ENCODE results near the gene SHB.

Gene SHB

DNA sequence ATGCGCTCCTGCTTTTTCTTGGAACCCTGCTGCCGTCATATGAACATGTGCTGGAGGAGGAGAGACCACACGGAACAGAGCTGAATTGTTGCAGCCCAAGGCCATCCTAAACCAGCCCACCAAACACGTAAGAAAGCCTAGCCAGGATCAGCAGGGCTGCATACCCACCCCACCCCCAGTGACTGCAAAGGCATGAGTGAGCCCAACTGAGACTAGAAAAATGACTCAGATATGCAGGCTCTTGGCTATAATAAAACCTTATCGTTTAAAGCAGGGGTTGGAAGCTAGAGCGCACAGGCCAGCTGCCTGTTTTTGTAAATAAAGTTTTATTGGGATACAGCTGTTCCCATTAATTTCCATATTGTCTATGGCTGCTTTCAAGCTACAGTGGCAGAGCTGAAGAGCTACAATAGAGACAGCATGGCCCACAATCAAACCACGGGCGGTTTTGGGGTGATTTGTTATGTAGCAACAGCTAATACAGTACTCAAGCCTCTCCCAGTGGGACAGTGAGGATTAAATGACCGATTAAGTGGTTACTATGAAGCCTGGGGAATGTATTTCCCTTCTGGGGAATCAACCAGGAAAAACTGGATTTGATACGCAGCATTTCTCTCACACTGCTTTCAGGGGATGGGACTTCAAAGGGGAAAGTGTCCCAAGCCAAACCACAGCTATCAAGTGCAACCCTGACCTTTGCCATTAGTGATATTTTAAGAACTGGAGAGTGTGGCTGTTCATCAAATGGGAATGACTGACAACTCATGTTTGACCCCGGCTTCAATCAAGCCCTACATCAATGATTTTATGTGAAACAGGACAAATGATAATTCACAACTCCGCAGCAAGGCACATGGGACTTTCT is 6.3 kb downstream of the SHB start:
- H3K23ac ChIP-seq (ENCODE audit: low read length in 2 of 2): peak overlapping the region in 1 of 2 experiments; percentile 96
- 72% methylated on average over 12 of the region's 12 CpGs for WGBS
- H2AK5ac ChIP-seq (ENCODE audit: low read length, severe bottlenecking): peak overlapping the region; percentile 83
- no peak overlapping the region for H2AFZ ChIP-seq (ENCODE audit: low read depth, low read length)
- no peak overlapping the region for H2BK15ac ChIP-seq (ENCODE audit: low read depth, poor library complexity, severe bottlenecking)
- H3K4ac ChIP-seq (ENCODE audit: low read depth in 1 of 2, low read length in 2 of 2): peak overlapping the region; percentile 16 to 43
- H2BK5ac ChIP-seq (ENCODE audit: low read depth, low read length, poor library complexity, severe bottlenecking): peak overlapping the region; percentile 71
- no peaks in the 10 kb centered on the region for H3K79me1 ChIP-seq (replicated peaks; ENCODE audit: low read length, poor library complexity, severe bottlenecking)
- no peak overlapping the region for H2BK120ac ChIP-seq (ENCODE audit: low read depth, low read length)
- peak overlapping the region; percentile 58 for H3K4me2 ChIP-seq (ENCODE audit: low read length, poor library complexity, severe bottlenecking)
- peak overlapping the region; percentile 47 for H4K8ac ChIP-seq (ENCODE audit: low read length)
- H4K91ac ChIP-seq (ENCODE audit: low read length): peak overlapping the region; percentile 47
- H3K14ac ChIP-seq (ENCODE audit: low read length in 2 of 2): no peak overlapping the region
- peak overlapping the region in 1 of 2 experiments; percentile 23 for H3K4me3 ChIP-seq (ENCODE audit: insufficient read depth in 1 of 2, low read depth in 1 of 2, low read length in 2 of 2)
- peak; percentile 77 for DNase-seq
- peak overlapping the region; percentile 75 for H3K27ac ChIP-seq (ENCODE audit: low read length, poor library complexity, severe bottlenecking)
- peak overlapping the region in 1 of 2 experiments; percentile 54 for H3K18ac ChIP-seq (ENCODE audit: low read depth in 1 of 2, low read length in 2 of 2)
- H2BK12ac ChIP-seq (ENCODE audit: low read length in 2 of 2): peak overlapping the region in 1 of 2 experiments; percentile 60
- H3K9ac ChIP-seq (ENCODE audit: low read length): peak overlapping the region; percentile 41
- H3K36me3 ChIP-seq (ENCODE audit: control insufficient read depth in 1 of 2, insufficient read depth in 2 of 2, low read depth in 1 of 2, low read length in 2 of 2): peaks cover 2 to 49% of the 10 kb centered on the region in 2 experiments
- H3K9me3 ChIP-seq (ENCODE audit: control insufficient read depth, low read length): no peaks in the 10 kb centered on the region
- H3K27me3 ChIP-seq (ENCODE audit: control insufficient read depth in 1 of 2, insufficient read depth in 1 of 2, low read length in 2 of 2): no peaks in the 10 kb centered on the region
- peaks cover 46% of the 10 kb centered on the region for H3K4me1 ChIP-seq (ENCODE audit: control insufficient read depth, insufficient read depth, low read depth, low read length)

- Histone ChIP-seq H4K91ac (ENCODE audit: low read length) (no peak overlapping the region), H3K9me3 (ENCODE audit: control insufficient read depth, low read length) (no peaks in the 10 kb centered on the region), H2BK15ac (ENCODE audit: low read depth, poor library complexity, severe bottlenecking) (no peak overlapping the region), H3K4me2 (ENCODE audit: low read length, poor library complexity, severe bottlenecking) (no peak overlapping the region), H2BK12ac (ENCODE audit: low read length in 2 of 2) (no peak overlapping the region), H3K27me3 (ENCODE audit: control insufficient read depth in 1 of 2, insufficient read depth in 1 of 2, low read length in 2 of 2) (no peaks in the 10 kb centered on the region), H3K36me3 (ENCODE audit: control insufficient read depth in 1 of 2, insufficient read depth in 2 of 2, low read depth in 1 of 2, low read length in 2 of 2) (peaks cover 2 to 44% of the 10 kb centered on the region in 2 experiments), H3K4ac (ENCODE audit: low read depth in 1 of 2, low read length in 2 of 2) (peak overlapping the region in 1 of 2 experiments; percentile 15), H4K8ac (ENCODE audit: low read length) (no peak overlapping the region), H3K18ac (ENCODE audit: low read depth in 1 of 2, low read length in 2 of 2) (peak overlapping the region in 1 of 2 experiments; percentile 1), H2AK5ac (ENCODE audit: low read length, severe bottlenecking) (no peak overlapping the region), H3K9ac (ENCODE audit: low read length) (no peak overlapping the region), H3K4me3 (ENCODE audit: insufficient read depth in 1 of 2, low read depth in 1 of 2, low read length in 2 of 2) (no peak overlapping the region), H3K27ac (ENCODE audit: low read length, poor library complexity, severe bottlenecking) (peak overlapping the region; percentile 75), H2BK120ac (ENCODE audit: low read depth, low read length) (no peak overlapping the region), H3K23ac (ENCODE audit: low read length in 2 of 2) (no peak overlapping the region), H3K4me1 (ENCODE audit: control insufficient read depth, insufficient read depth, low read depth, low read length) (peaks cover 50% of the 10 kb centered on the region), H3K79me1 (replicated peaks; ENCODE audit: low read length, poor library complexity, severe bottlenecking) (no peaks in the 10 kb centered on the region), H2AFZ (ENCODE audit: low read depth, low read length) (no peak overlapping the region), H2BK5ac (ENCODE audit: low read depth, low read length, poor library complexity, severe bottlenecking) (no peak overlapping the region), H3K14ac (ENCODE audit: low read length in 2 of 2) (no peak overlapping the region)
- no peak for DNase-seq
- WGBS: 93% methylated on average over 3 of the region's 3 CpGs
Observed at GRCh38 chr9:38062106-38062497, 6.9 kb downstream of the SHB start.

- no peaks in the 10 kb centered on the region for H3K79me1 ChIP-seq (replicated peaks; ENCODE audit: low read length, poor library complexity, severe bottlenecking)
- H4K91ac ChIP-seq (ENCODE audit: low read length): no peak overlapping the region
- no peak for DNase-seq
- no peak overlapping the region for H2AFZ ChIP-seq (ENCODE audit: low read depth, low read length)
- peaks cover 2 to 40% of the 10 kb centered on the region in 2 experiments for H3K36me3 ChIP-seq (ENCODE audit: control insufficient read depth in 1 of 2, insufficient read depth in 2 of 2, low read depth in 1 of 2, low read length in 2 of 2)
- peak overlapping the region; percentile 1 for H3K9ac ChIP-seq (ENCODE audit: low read length)
- H2BK12ac ChIP-seq (ENCODE audit: low read length in 2 of 2): no peak overlapping the region
- peak overlapping the region; percentile 62 for H3K27ac ChIP-seq (ENCODE audit: low read length, poor library complexity, severe bottlenecking)
- no peaks in the 10 kb centered on the region for H3K9me3 ChIP-seq (ENCODE audit: control insufficient read depth, low read length)
- H2AK5ac ChIP-seq (ENCODE audit: low read length, severe bottlenecking): peak overlapping the region; percentile 91
- WGBS: 86% methylated on average over 4 of the region's 6 CpGs
- no peak overlapping the region for H3K14ac ChIP-seq (ENCODE audit: low read length in 2 of 2)
- H3K23ac ChIP-seq (ENCODE audit: low read length in 2 of 2): no peak overlapping the region
- H3K4me3 ChIP-seq (ENCODE audit: insufficient read depth in 1 of 2, low read depth in 1 of 2, low read length in 2 of 2): no peak overlapping the region
- no peak overlapping the region for H4K8ac ChIP-seq (ENCODE audit: low read length)
- H2BK5ac ChIP-seq (ENCODE audit: low read depth, low read length, poor library complexity, severe bottlenecking): peak overlapping the region; percentile 35
- no peak overlapping the region for H3K4me2 ChIP-seq (ENCODE audit: low read length, poor library complexity, severe bottlenecking)
- no peak overlapping the region for H2BK15ac ChIP-seq (ENCODE audit: low read depth, poor library complexity, severe bottlenecking)
- no peak overlapping the region for H2BK120ac ChIP-seq (ENCODE audit: low read depth, low read length)
- peak overlapping the region in 1 of 2 experiments; percentile 17 for H3K18ac ChIP-seq (ENCODE audit: low read depth in 1 of 2, low read length in 2 of 2)
- H3K4me1 ChIP-seq (ENCODE audit: control insufficient read depth, insufficient read depth, low read depth, low read length): peaks cover 50% of the 10 kb centered on the region
- H3K4ac ChIP-seq (ENCODE audit: low read depth in 1 of 2, low read length in 2 of 2): no peak overlapping the region
- H3K27me3 ChIP-seq (ENCODE audit: control insufficient read depth in 1 of 2, insufficient read depth in 1 of 2, low read length in 2 of 2): no peaks in the 10 kb centered on the region
Observed at GRCh38 chr9:38061326-38061977, 7.6 kb downstream of the SHB start.

DNA sequence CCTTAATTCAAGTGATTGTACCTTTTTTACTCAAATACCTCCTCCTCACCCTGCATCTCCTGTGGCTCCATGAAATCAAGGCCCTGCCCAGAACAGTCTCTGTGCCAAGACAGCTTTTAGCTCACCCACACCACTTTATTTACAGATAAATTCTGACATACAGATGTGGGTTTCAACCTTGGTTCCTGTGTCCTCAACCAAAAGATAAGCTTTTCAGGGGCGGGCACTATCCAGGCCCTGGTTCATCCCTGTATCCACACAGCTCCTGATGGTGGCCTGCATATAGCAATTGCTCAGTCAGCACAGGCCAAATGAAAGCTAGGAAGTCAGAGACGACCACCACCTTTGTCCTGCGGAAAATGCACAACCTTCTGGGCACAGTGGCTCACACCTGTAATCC is 8.3 kb downstream of the SHB start:
- H3K9ac ChIP-seq (ENCODE audit: low read length): no peak overlapping the region
- H3K18ac ChIP-seq (ENCODE audit: low read depth in 1 of 2, low read length in 2 of 2): no peak overlapping the region
- H2BK120ac ChIP-seq (ENCODE audit: low read depth, low read length): no peak overlapping the region
- H3K27me3 ChIP-seq (ENCODE audit: control insufficient read depth in 1 of 2, insufficient read depth in 1 of 2, low read length in 2 of 2): no peaks in the 10 kb centered on the region
- no peak overlapping the region for H2BK12ac ChIP-seq (ENCODE audit: low read length in 2 of 2)
- no peak overlapping the region for H3K4me2 ChIP-seq (ENCODE audit: low read length, poor library complexity, severe bottlenecking)
- no peak overlapping the region for H3K4ac ChIP-seq (ENCODE audit: low read depth in 1 of 2, low read length in 2 of 2)
- WGBS: 93% methylated on average over 3 of the region's 3 CpGs
- H3K4me1 ChIP-seq (ENCODE audit: control insufficient read depth, insufficient read depth, low read depth, low read length): peaks cover 50% of the 10 kb centered on the region
- H4K91ac ChIP-seq (ENCODE audit: low read length): no peak overlapping the region
- H2AK5ac ChIP-seq (ENCODE audit: low read length, severe bottlenecking): peak overlapping the region; percentile 79
- H3K79me1 ChIP-seq (replicated peaks; ENCODE audit: low read length, poor library complexity, severe bottlenecking): no peaks in the 10 kb centered on the region
- peaks cover 2 to 34% of the 10 kb centered on the region in 2 experiments for H3K36me3 ChIP-seq (ENCODE audit: control insufficient read depth in 1 of 2, insufficient read depth in 2 of 2, low read depth in 1 of 2, low read length in 2 of 2)
- no peak overlapping the region for H2AFZ ChIP-seq (ENCODE audit: low read depth, low read length)
- no peak overlapping the region for H3K14ac ChIP-seq (ENCODE audit: low read length in 2 of 2)
- H3K4me3 ChIP-seq (ENCODE audit: insufficient read depth in 1 of 2, low read depth in 1 of 2, low read length in 2 of 2): no peak overlapping the region
- H2BK5ac ChIP-seq (ENCODE audit: low read depth, low read length, poor library complexity, severe bottlenecking): no peak overlapping the region
- no peak overlapping the region for H2BK15ac ChIP-seq (ENCODE audit: low read depth, poor library complexity, severe bottlenecking)
- H3K9me3 ChIP-seq (ENCODE audit: control insufficient read depth, low read length): no peaks in the 10 kb centered on the region
- H3K27ac ChIP-seq (ENCODE audit: low read length, poor library complexity, severe bottlenecking): peak overlapping the region; percentile 77
- no peak for DNase-seq
- H3K23ac ChIP-seq (ENCODE audit: low read length in 2 of 2): no peak overlapping the region
- H4K8ac ChIP-seq (ENCODE audit: low read length): no peak overlapping the region

All from mesenchymal stem cell (in vitro differentiated cells and primary cell).